ENCODE results near the gene FTH1. TPM values are rescaled to one million over a fixed set of nuclear protein-coding genes. Genes with fewer than 3 reads are reported as not detected.
A peak's percentile ranks its signal among the peaks of the same experiment; 100 is the strongest.

FTH1 gene
- total and polyA plus RNA-seq, 2 of the 13 experiments (the other 11 are each of a cell fraction or from before 2014, with no cell fraction given): 607 to 760 TPM

DNA sequence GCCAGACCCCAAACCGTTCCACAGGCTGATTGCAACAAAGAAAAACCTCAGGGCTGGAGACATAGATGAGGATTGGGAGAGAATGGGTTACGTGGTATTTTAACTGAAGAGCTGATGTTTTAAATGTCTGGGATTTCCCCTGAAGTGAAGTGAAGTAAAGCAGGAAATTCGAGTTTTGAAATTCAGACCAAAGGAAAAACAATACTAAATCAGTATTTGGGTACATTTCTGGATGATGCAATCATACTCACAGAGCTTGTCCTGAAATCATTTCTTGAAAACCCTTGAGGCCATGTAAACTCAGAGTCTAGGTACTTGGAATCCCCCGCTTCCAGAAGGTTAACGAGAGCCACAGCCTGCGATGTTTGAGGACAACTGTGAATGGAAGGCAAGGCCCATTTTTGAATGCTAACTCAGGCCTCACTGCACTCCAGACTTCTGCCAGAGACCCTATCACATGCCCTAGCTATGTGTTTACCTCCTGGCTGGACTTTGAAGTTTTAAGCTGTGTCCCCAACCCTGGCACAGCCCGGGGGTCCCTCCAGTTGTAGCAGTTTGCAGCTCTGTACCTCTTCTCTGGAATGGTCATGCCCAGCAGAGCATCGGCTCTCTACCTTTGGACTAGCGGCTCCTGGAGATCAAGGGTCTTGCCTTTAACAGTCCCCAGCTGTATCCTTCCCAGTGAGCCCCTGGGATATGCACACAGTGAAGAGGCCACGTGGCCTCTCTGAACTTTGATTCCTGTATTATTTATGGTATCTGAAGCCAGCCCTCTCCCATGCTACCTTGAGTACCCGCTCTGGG lies 5.4 kb upstream of the FTH1 start (continued):
- TF ChIP-seq SIN3B (IDR thresholded peaks at IDR 0.05; ENCODE audit: low read length) (peak; percentile 19; the same call in 1 of the 2 replicates), ZMYM3 (CRISPR knock-in tag; IDR thresholded peaks at IDR 0.05) (no peak), EZH2 (conservative IDR thresholded peaks at IDR 0.05; ENCODE audit: low read depth, low read length) (no peak), TMF1 (CRISPR knock-in tag; IDR thresholded peaks at IDR 0.05; ENCODE audit: low read depth) (no peak), ZNF839 (CRISPR knock-in tag; IDR thresholded peaks at IDR 0.05; ENCODE audit: borderline replicate concordance) (no peak), PHF20 (CRISPR knock-in tag; IDR thresholded peaks at IDR 0.05) (peak; percentile 48; the same call in 1 of the 2 replicates), ZNF224 (CRISPR knock-in tag; IDR thresholded peaks at IDR 0.05) (no peak; the same call in 1 of the 2 replicates), ZSCAN12 (CRISPR knock-in tag; IDR thresholded peaks at IDR 0.05) (no peak), RORA (CRISPR knock-in tag; IDR thresholded peaks at IDR 0.05) (no peak), FOSL2 (CRISPR knock-in tag; IDR thresholded peaks at IDR 0.05) (peak; percentile 41), ZSCAN25 (CRISPR knock-in tag; IDR thresholded peaks at IDR 0.05) (peak; percentile 79)
- TF ChIP-seq, protein P1, sequence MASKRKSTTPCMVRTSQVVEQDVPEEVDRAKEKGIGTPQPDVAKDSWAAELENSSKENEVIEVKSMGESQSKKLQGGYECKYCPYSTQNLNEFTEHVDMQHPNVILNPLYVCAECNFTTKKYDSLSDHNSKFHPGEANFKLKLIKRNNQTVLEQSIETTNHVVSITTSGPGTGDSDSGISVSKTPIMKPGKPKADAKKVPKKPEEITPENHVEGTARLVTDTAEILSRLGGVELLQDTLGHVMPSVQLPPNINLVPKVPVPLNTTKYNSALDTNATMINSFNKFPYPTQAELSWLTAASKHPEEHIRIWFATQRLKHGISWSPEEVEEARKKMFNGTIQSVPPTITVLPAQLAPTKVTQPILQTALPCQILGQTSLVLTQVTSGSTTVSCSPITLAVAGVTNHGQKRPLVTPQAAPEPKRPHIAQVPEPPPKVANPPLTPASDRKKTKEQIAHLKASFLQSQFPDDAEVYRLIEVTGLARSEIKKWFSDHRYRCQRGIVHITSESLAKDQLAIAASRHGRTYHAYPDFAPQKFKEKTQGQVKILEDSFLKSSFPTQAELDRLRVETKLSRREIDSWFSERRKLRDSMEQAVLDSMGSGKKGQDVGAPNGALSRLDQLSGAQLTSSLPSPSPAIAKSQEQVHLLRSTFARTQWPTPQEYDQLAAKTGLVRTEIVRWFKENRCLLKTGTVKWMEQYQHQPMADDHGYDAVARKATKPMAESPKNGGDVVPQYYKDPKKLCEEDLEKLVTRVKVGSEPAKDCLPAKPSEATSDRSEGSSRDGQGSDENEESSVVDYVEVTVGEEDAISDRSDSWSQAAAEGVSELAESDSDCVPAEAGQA (IDR thresholded peaks at IDR 0.05; ENCODE audit: low read depth): no peak
- TF ChIP-seq, protein P1 (CRISPR knock-in tag; IDR thresholded peaks at IDR 0.05; ENCODE audit: borderline replicate concordance): no peak
- TF ChIP-seq, protein P2, sequence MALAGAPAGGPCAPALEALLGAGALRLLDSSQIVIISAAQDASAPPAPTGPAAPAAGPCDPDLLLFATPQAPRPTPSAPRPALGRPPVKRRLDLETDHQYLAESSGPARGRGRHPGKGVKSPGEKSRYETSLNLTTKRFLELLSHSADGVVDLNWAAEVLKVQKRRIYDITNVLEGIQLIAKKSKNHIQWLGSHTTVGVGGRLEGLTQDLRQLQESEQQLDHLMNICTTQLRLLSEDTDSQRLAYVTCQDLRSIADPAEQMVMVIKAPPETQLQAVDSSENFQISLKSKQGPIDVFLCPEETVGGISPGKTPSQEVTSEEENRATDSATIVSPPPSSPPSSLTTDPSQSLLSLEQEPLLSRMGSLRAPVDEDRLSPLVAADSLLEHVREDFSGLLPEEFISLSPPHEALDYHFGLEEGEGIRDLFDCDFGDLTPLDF (CRISPR knock-in tag; IDR thresholded peaks at IDR 0.05): no peak; the same call in 1 of the 2 replicates
- TF ChIP-seq, protein P3, sequence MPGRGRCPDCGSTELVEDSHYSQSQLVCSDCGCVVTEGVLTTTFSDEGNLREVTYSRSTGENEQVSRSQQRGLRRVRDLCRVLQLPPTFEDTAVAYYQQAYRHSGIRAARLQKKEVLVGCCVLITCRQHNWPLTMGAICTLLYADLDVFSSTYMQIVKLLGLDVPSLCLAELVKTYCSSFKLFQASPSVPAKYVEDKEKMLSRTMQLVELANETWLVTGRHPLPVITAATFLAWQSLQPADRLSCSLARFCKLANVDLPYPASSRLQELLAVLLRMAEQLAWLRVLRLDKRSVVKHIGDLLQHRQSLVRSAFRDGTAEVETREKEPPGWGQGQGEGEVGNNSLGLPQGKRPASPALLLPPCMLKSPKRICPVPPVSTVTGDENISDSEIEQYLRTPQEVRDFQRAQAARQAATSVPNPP (CRISPR knock-in tag; IDR thresholded peaks at IDR 0.05): no peak
- TF ChIP-seq, protein P4, sequence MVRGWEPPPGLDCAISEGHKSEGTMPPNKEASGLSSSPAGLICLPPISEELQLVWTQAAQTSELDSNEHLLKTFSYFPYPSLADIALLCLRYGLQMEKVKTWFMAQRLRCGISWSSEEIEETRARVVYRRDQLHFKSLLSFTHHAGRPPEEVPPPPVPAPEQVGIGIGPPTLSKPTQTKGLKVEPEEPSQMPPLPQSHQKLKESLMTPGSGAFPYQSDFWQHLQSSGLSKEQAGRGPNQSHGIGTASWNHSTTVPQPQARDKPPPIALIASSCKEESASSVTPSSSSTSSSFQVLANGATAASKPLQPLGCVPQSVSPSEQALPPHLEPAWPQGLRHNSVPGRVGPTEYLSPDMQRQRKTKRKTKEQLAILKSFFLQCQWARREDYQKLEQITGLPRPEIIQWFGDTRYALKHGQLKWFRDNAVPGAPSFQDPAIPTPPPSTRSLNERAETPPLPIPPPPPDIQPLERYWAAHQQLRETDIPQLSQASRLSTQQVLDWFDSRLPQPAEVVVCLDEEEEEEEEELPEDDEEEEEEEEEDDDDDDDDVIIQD (CRISPR knock-in tag; IDR thresholded peaks at IDR 0.05; ENCODE audit: low read depth): peak; percentile 68; the same call in 1 of the 2 replicates
- TF ChIP-seq, protein P5, sequence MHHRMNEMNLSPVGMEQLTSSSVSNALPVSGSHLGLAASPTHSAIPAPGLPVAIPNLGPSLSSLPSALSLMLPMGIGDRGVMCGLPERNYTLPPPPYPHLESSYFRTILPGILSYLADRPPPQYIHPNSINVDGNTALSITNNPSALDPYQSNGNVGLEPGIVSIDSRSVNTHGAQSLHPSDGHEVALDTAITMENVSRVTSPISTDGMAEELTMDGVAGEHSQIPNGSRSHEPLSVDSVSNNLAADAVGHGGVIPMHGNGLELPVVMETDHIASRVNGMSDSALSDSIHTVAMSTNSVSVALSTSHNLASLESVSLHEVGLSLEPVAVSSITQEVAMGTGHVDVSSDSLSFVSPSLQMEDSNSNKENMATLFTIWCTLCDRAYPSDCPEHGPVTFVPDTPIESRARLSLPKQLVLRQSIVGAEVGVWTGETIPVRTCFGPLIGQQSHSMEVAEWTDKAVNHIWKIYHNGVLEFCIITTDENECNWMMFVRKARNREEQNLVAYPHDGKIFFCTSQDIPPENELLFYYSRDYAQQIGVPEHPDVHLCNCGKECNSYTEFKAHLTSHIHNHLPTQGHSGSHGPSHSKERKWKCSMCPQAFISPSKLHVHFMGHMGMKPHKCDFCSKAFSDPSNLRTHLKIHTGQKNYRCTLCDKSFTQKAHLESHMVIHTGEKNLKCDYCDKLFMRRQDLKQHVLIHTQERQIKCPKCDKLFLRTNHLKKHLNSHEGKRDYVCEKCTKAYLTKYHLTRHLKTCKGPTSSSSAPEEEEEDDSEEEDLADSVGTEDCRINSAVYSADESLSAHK (CRISPR knock-in tag; IDR thresholded peaks at IDR 0.05; ENCODE audit: borderline replicate concordance): no peak

All from HepG2 (cell line).